Endodermal cell (in vitro differentiated cells): ENCODE results near the gene ESR1. TPM values are rescaled to one million over a fixed set of nuclear protein-coding genes. Genes with fewer than 3 reads are reported as not detected.

Experiments used
- DNase-seq: peaks from one replicate; pipeline ENCODE4 v3.0.0-alpha.2; 2017
- H3K27ac ChIP-seq: 2 replicates; pipeline ENCODE4 v1.5.1; 2013; ENCODE audit warnings: mild to moderate bottlenecking, low read depth, low read length, moderate library complexity
- H3K27me3 ChIP-seq: 2 replicates; pipeline ENCODE4 v1.6.1; 2013; ENCODE audit warnings: mild to moderate bottlenecking, low read length, moderate library complexity; ENCODE audit not compliant: insufficient read depth, control insufficient read depth, poor library complexity, severe bottlenecking
- H3K36me3 ChIP-seq: 2 replicates; pipeline ENCODE4 v1.7.0; 2013; ENCODE audit warnings: mild to moderate bottlenecking, low read length, moderate library complexity; ENCODE audit not compliant: control insufficient read depth, insufficient read depth
- H3K4me1 ChIP-seq: one replicate; pipeline ENCODE4 v1.7.0; 2013; ENCODE audit warnings: low read length; ENCODE audit not compliant: control insufficient read depth, insufficient read depth
- H3K4me3 ChIP-seq: 2 replicates; pipeline ENCODE4 v1.5.1; 2013; ENCODE audit warnings: mild to moderate bottlenecking, low read length, moderate library complexity
- H3K9ac ChIP-seq: 2 replicates; pipeline ENCODE4 v1.6.1; 2013; ENCODE audit warnings: mild to moderate bottlenecking, low read length, moderate library complexity; ENCODE audit not compliant: poor library complexity, severe bottlenecking; ENCODE audit errors: extremely low read depth
- H3K9me3 ChIP-seq: 2 replicates; pipeline ENCODE4 v1.6.1; 2013; ENCODE audit warnings: mild to moderate bottlenecking, low read length, moderate library complexity; ENCODE audit not compliant: control insufficient read depth
- H3K27ac Mint-ChIP-seq: 2 replicates; pipeline ENCODE4 v1.8.0; 2020; ENCODE audit warnings: mixed read lengths
- H3K27me3 Mint-ChIP-seq: 2 replicates; pipeline ENCODE4 v1.8.0; 2021; ENCODE audit warnings: mild to moderate bottlenecking, mixed read lengths; ENCODE audit not compliant: insufficient read depth
- H3K36me3 Mint-ChIP-seq: 2 replicates; pipeline ENCODE4 v1.8.0; 2020; ENCODE audit warnings: low read depth, mixed read lengths
- H3K4me1 Mint-ChIP-seq: 2 replicates; pipeline ENCODE4 v1.8.0; 2020; ENCODE audit warnings: mixed read lengths
- H3K4me3 Mint-ChIP-seq: 2 replicates; pipeline ENCODE4 v1.8.0; 2020; ENCODE audit warnings: mild to moderate bottlenecking, moderate library complexity, mixed read lengths
- H3K9me3 Mint-ChIP-seq: 2 replicates; pipeline ENCODE4 v1.8.0; 2020; ENCODE audit warnings: mild to moderate bottlenecking, mixed read lengths
- WGBS, 2 experiments: methylation state at CpG; one replicate each; pipeline versions ENCODE4 v1.1.5 to v1.1.7; 2013; ENCODE audit warnings: missing lambda C conversion rate in 2 of 2, mixed read lengths in 1 of 2; ENCODE audit not compliant: insufficient coverage in 1 of 2, insufficient read length in 1 of 2; 5-methylcytosine and 5-hydroxymethylcytosine counted together
- total RNA-seq, 2 donors: library from RNA; stranded (reverse); fragmentation: NEBNext Ultra II Directional in 1 of 2; extraction: Animal tissue kit (Norgen Biotek cat#: 25700) in 1 of 2; gene quantifications; 2 replicates in 1 of 2; 3 replicates in 1 of 2; pipeline ENCODE4 v1.2.1, GENCODE V29; 2021
- TF ChIP-seq, protein P1 (sequence below): fragments of 200-600 bp; sonication (generic); conservative IDR thresholded peaks from 2 replicates; pipeline ENCODE4 v1.5.0; 2021; ENCODE audit warnings: antibody characterized with exemption, mild to moderate bottlenecking

The ESR1 gene
- total RNA-seq, 2 donors from 2014 or later: not detected

DNA sequence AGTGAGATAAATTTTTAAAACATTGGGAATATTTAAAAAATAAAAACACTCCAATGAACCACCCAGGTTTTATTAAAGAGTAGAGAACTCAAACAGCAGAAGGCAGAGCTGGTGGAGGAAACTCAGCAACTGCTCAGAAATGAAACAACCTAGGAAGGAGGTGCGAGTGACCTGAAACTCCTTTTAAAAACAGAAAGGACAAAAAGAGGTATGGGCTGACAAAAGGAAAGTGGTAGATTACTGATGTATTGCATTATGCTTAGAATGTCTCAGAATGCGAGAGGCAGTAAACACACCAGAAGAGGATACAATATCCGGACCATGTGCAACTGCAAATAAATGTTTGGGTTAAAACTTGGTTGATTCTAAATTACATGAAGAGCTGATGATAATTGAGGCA lies 97.6 kb downstream of the ESR1 start:
- Mint-ChIP-seq H3K4me3 (no peak overlapping the region), H3K36me3 (peaks cover 6% of the 10 kb centered on the region), H3K4me1 (peaks cover 8% of the 10 kb centered on the region), H3K27me3 (peaks cover 2% of the 10 kb centered on the region), H3K9me3 (peaks cover 9% of the 10 kb centered on the region), H3K27ac (no peak overlapping the region)
- WGBS, 2 experiments: 91 to 97% methylated on average over 3 of the region's 3 CpGs
- Histone ChIP-seq H3K27ac (no peak overlapping the region), H3K4me3 (no peak overlapping the region), H3K9me3 (peaks cover 6% of the 10 kb centered on the region), H3K4me1 (no peaks in the 10 kb centered on the region), H3K9ac (no peak overlapping the region), H3K36me3 (no peaks in the 10 kb centered on the region), H3K27me3 (no peaks in the 10 kb centered on the region)
- TF ChIP-seq, protein P1, sequence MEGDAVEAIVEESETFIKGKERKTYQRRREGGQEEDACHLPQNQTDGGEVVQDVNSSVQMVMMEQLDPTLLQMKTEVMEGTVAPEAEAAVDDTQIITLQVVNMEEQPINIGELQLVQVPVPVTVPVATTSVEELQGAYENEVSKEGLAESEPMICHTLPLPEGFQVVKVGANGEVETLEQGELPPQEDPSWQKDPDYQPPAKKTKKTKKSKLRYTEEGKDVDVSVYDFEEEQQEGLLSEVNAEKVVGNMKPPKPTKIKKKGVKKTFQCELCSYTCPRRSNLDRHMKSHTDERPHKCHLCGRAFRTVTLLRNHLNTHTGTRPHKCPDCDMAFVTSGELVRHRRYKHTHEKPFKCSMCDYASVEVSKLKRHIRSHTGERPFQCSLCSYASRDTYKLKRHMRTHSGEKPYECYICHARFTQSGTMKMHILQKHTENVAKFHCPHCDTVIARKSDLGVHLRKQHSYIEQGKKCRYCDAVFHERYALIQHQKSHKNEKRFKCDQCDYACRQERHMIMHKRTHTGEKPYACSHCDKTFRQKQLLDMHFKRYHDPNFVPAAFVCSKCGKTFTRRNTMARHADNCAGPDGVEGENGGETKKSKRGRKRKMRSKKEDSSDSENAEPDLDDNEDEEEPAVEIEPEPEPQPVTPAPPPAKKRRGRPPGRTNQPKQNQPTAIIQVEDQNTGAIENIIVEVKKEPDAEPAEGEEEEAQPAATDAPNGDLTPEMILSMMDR: no peak
- no peak for DNase-seq

DNA sequence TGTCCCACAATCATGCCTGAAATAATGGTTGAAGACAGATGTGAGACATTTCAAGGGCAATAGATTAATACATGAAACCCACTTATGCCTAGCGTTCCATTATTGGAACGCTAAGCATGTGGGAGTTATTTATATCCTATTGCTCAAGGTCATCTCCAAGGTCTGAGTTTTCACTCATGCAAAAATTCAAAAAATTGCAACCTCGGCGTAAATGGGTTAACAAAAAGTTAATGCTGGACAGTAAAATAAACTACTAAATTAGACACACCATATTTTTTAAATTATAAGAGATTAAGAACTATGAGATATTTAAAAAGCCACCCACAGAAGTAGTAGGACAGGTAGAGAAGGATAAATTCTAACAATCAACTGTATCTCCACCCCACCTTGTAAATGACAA lies 98.4 kb downstream of the ESR1 start:
- no peak overlapping the region for H3K4me3 ChIP-seq
- H3K27me3 ChIP-seq: no peaks in the 10 kb centered on the region
- Mint-ChIP-seq H3K4me1 (peaks cover 2% of the 10 kb centered on the region), H3K4me3 (no peak overlapping the region), H3K36me3 (no peaks in the 10 kb centered on the region), H3K9me3 (peaks cover under 1% of the 10 kb centered on the region), H3K27ac (no peak overlapping the region), H3K27me3 (peaks cover 2% of the 10 kb centered on the region)
- TF ChIP-seq, protein P1: no peak
- no peak for DNase-seq
- WGBS, 2 experiments: 96% methylated on average over 4 of the region's 4 CpGs; no CpG with 5 or more reads in 1 of the 2 experiments
- H3K4me1 ChIP-seq: no peaks in the 10 kb centered on the region
- no peak overlapping the region for H3K27ac ChIP-seq
- H3K9me3 ChIP-seq: no peaks in the 10 kb centered on the region
- H3K9ac ChIP-seq: no peak overlapping the region
- H3K36me3 ChIP-seq: no peaks in the 10 kb centered on the region

GRCh38 chr6:151911401-151911800 lies 103.9 kb downstream of the ESR1 start:
- Histone ChIP-seq H3K27ac (no peak overlapping the region), H3K27me3 (no peaks in the 10 kb centered on the region), H3K4me1 (peaks cover 2% of the 10 kb centered on the region), H3K4me3 (no peak overlapping the region), H3K36me3 (no peaks in the 10 kb centered on the region), H3K9ac (no peak overlapping the region), H3K9me3 (no peaks in the 10 kb centered on the region)
- DNase-seq: no peak
- WGBS, 2 experiments: 64 to 90% methylated on average over 1 to 2 of the region's 2 CpGs
- TF ChIP-seq, protein P1: no peak
- Mint-ChIP-seq H3K27ac (no peak overlapping the region), H3K36me3 (no peaks in the 10 kb centered on the region), H3K4me3 (no peak overlapping the region), H3K27me3 (no peaks in the 10 kb centered on the region), H3K4me1 (peaks cover 8% of the 10 kb centered on the region), H3K9me3 (no peaks in the 10 kb centered on the region)
